Prostate gland (tissue), 2 donors: ENCODE data around the gene EPB41L4A. TPM values are rescaled to one million over a fixed set of nuclear protein-coding genes. Genes with fewer than 3 reads are reported as not detected.

Source experiments
- DNase-seq: peaks from one replicate; pipeline ENCODE4 v3.0.0-alpha.2; 2019; ENCODE audit warnings: low spot score
- H3K27ac ChIP-seq, 2 donors: fragments of 200-600 bp; sonication (generic); 2 replicates each; pipeline ENCODE4 v1.5.1; 2017 to 2019
- H3K27me3 ChIP-seq: fragments of 200-600 bp; sonication (generic); replicated peaks from 2 replicates; pipeline ENCODE4 v1.5.1; 2019; ENCODE audit not compliant: insufficient read depth
- H3K36me3 ChIP-seq, 2 donors: fragments of 200-600 bp; sonication (generic); 1 replicate in 1 of 2; 2 replicates in 1 of 2; pipeline versions ENCODE4 v1.5.1 to v1.8.1; 2017 to 2019
- H3K4me1 ChIP-seq: fragments of 200-600 bp; sonication (generic); replicated peaks from 2 replicates; pipeline ENCODE4 v1.5.1; 2019
- H3K4me3 ChIP-seq, 2 donors: fragments of 200-600 bp; sonication (generic); 2 replicates each; pipeline ENCODE4 v1.5.1; 2017 to 2019
- H3K9me3 ChIP-seq: fragments of 200-600 bp; sonication (generic); 2 replicates; pipeline ENCODE4 v1.5.1; 2017
- CTCF ChIP-seq, 4 experiments: fragments of 200-600 bp in 2 of 4; fragments of 450-650 bp in 2 of 4; sonication (generic) in 2 of 4; IDR thresholded peaks; 1 replicate in 3 of 4; 2 replicates in 1 of 4; pipeline ENCODE4 v1.5.1; 2016 to 2019; ENCODE audit warnings: antibody characterized with exemption in 4 of 4, mild to moderate bottlenecking in 2 of 4, moderate library complexity in 2 of 4
- POLR2A ChIP-seq: fragments of 450-650 bp; IDR thresholded peaks from one replicate; pipeline ENCODE4 v1.6.1; 2016; ENCODE audit warnings: antibody characterized with exemption, mild to moderate bottlenecking
- POLR2AphosphoS5 ChIP-seq: sonication (generic); formaldehyde crosslinking; IDR thresholded peaks from one replicate; pipeline ENCODE4 v1.6.1; 2017; ENCODE audit warnings: antibody characterized with exemption
- WGBS: methylation state at CpG from one replicate; pipeline ENCODE4 v1.1.5; 2018; 5-methylcytosine and 5-hydroxymethylcytosine counted together
- intact Hi-C: fragments of 100-400 bp; cut with DNase I; formaldehyde crosslinking; loops from one replicate; pipeline ENCODE4 v1.14.2; 2022
- total RNA-seq, 2 donors: library from RNA; depleted of rRNA; stranded (reverse); fragments of >200 nt; gene quantifications; one replicate each; pipeline ENCODE4 v1.1.0, GENCODE V29; 2016

Gene EPB41L4A
- total RNA-seq, 2 donors from 2014 or later, result 23.0 to 37.5 TPM

- DNase-seq, result no peak
- intact Hi-C loops, result no loop called here
- WGBS, result 91% methylated on average over 1 of the region's 1 CpG
- Histone ChIP-seq H3K4me3 (no peak overlapping the region), H3K36me3 (peaks cover 0 to 4% of the 10 kb centered on the region in 2 donors), H3K4me1 (no peaks in the 10 kb centered on the region), H3K27me3 (no peaks in the 10 kb centered on the region), H3K9me3 (no peaks in the 10 kb centered on the region), H3K27ac (no peak overlapping the region)
- TF ChIP-seq CTCF (IDR thresholded peaks at IDR 0.05) (no peak), POLR2A (no peak), POLR2AphosphoS5 (no peak)
Observed at GRCh38 chr5:112163435-112163834, 255.6 kb downstream of the EPB41L4A start.

- Histone ChIP-seq H3K27ac (peak overlapping the region; percentile 72 to 78), H3K36me3 (peaks cover 0 to 4% of the 10 kb centered on the region in 2 donors), H3K9me3 (no peaks in the 10 kb centered on the region), H3K4me1 (no peaks in the 10 kb centered on the region), H3K27me3 (no peaks in the 10 kb centered on the region), H3K4me3 (peak overlapping the region; percentile 75 to 82)
- intact Hi-C loops, result no loop called here
- 1% methylated on average over 8 of the region's 8 CpGs for WGBS
- no peak for DNase-seq
- no peak for TF ChIP-seq POLR2AphosphoS5
- TF ChIP-seq POLR2A, result no peak
- TF ChIP-seq CTCF (IDR thresholded peaks at IDR 0.05), result no peak
Observed at GRCh38 chr5:112161392-112161748, 257.7 kb downstream of the EPB41L4A start.

- H3K27me3 ChIP-seq, result no peaks in the 10 kb centered on the region
- peak; percentile 87 for DNase-seq
- TF ChIP-seq POLR2AphosphoS5, result peak; percentile 97
- peak; percentile 69 for TF ChIP-seq POLR2A
- TF ChIP-seq CTCF (IDR thresholded peaks at IDR 0.05), result peak; percentile 73 to 98 (median 92)
- H3K4me1 ChIP-seq, result no peaks in the 10 kb centered on the region
- H3K9me3 ChIP-seq, result no peaks in the 10 kb centered on the region
- peaks cover 0 to 4% of the 10 kb centered on the region in 2 donors for H3K36me3 ChIP-seq
- peak overlapping the region; percentile 72 to 78 for H3K27ac ChIP-seq
- intact Hi-C loops, result no loop called here
- H3K4me3 ChIP-seq, result peak overlapping the region; percentile 75 to 82
- under 1% methylated on average over 55 of the region's 55 CpGs for WGBS
Observed at GRCh38 chr5:112160652-112161391, 258.3 kb downstream of the EPB41L4A start.

- TF ChIP-seq CTCF (IDR thresholded peaks at IDR 0.05) (no peak), POLR2A (no peak), POLR2AphosphoS5 (no peak)
- WGBS, result 55% methylated on average over 5 of the region's 5 CpGs
- H3K27me3 ChIP-seq, result no peaks in the 10 kb centered on the region
- no peak overlapping the region for H3K27ac ChIP-seq
- no peaks in the 10 kb centered on the region for H3K4me1 ChIP-seq
- intact Hi-C loops, result no loop called here
- H3K9me3 ChIP-seq, result no peaks in the 10 kb centered on the region
- no peak overlapping the region for H3K4me3 ChIP-seq
- no peak for DNase-seq
- peaks cover 0 to 4% of the 10 kb centered on the region in 2 donors for H3K36me3 ChIP-seq
Observed at GRCh38 chr5:112159435-112159834, 259.6 kb downstream of the EPB41L4A start.

GRCh38 chr5:112156211-112156610, 262.9 kb downstream of the EPB41L4A start:
- no peak for TF ChIP-seq CTCF (IDR thresholded peaks at IDR 0.05)
- no peak for TF ChIP-seq POLR2AphosphoS5
- no peak for TF ChIP-seq POLR2A
- intact Hi-C loops, result no loop called here
- Histone ChIP-seq H3K27ac (no peak overlapping the region), H3K27me3 (no peaks in the 10 kb centered on the region), H3K4me3 (no peak overlapping the region), H3K9me3 (no peaks in the 10 kb centered on the region), H3K4me1 (no peaks in the 10 kb centered on the region), H3K36me3 (no peaks in the 10 kb centered on the region)
- no peak for DNase-seq
- 81% methylated on average over 3 of the region's 3 CpGs for WGBS
